Transverse colon (tissue), 4 donors: ENCODE measurements around the gene MAP2K5.

Source experiments
- POLR2A ChIP-seq: fragments of 450-650 bp; IDR thresholded peaks from one replicate; pipeline ENCODE4 v1.6.1; 2016; ENCODE audit warnings: antibody characterized with exemption, mild to moderate bottlenecking, moderate library complexity
- POLR2AphosphoS5 ChIP-seq, 3 donors: sonication (generic); formaldehyde crosslinking; IDR thresholded peaks; one replicate each; pipeline ENCODE4 v1.6.1; 2016; ENCODE audit warnings: antibody characterized with exemption in 3 of 3
- TF ChIP-seq, protein P1 (sequence below), 5 experiments: fragments of 200-600 bp in 3 of 5; fragments of 450-650 bp in 2 of 5; sonication (generic) in 3 of 5; IDR thresholded peaks; 1 replicate in 2 of 5; 2 replicates in 3 of 5; pipeline ENCODE4 v1.5.1; 2016 to 2017; ENCODE audit warnings: antibody characterized with exemption in 5 of 5, inconsistent platforms in 3 of 5, mild to moderate bottlenecking in 2 of 5, moderate library complexity in 1 of 5

DNA sequence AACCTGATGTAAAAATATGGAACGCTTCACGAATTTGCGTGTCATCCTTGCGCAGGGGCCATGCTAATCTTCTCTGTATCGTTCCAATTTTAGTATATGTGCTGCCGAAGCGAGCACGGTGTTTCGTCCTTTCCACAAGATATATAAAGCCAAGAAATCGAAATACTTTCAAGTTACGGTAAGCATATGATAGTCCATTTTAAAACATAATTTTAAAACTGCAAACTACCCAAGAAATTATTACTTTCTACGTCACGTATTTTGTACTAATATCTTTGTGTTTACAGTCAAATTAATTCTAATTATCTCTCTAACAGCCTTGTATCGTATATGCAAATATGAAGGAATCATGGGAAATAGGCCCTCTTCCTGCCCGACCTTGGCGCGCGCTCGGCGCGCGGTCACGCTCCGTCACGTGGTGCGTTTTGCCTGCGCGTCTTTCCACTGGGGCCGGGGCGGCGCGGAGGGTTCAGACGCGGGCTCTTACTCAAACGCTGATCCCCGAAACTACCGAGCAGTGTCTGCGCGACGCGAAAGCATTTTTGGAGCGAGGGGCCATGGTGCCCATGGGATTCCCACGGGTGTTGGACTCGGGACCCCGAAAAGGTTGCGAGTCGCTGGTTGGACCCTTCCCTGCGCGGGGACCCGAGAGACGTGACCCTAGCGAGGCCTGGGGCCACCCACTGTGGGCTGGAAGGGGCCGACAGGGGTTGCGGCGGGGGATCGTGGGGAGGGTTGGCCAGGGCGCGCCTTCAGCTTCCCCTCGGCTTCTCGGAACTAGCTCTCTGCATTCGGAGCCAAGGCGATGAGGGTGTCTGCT lies 297.6 kb downstream of the MAP2K5 start, which contains the start of gene RNU6-1:
- TF ChIP-seq, protein P1, sequence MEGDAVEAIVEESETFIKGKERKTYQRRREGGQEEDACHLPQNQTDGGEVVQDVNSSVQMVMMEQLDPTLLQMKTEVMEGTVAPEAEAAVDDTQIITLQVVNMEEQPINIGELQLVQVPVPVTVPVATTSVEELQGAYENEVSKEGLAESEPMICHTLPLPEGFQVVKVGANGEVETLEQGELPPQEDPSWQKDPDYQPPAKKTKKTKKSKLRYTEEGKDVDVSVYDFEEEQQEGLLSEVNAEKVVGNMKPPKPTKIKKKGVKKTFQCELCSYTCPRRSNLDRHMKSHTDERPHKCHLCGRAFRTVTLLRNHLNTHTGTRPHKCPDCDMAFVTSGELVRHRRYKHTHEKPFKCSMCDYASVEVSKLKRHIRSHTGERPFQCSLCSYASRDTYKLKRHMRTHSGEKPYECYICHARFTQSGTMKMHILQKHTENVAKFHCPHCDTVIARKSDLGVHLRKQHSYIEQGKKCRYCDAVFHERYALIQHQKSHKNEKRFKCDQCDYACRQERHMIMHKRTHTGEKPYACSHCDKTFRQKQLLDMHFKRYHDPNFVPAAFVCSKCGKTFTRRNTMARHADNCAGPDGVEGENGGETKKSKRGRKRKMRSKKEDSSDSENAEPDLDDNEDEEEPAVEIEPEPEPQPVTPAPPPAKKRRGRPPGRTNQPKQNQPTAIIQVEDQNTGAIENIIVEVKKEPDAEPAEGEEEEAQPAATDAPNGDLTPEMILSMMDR (IDR thresholded peaks at IDR 0.05): no peak
- TF ChIP-seq POLR2AphosphoS5 (IDR thresholded peaks at IDR 0.05) (peak; percentile 91), POLR2A (peak; percentile 86)
